HG03060 (cell line): ENCODE measurements around the gene HS6ST2.
"Not testable (repeated sequence)": the region's sequence is repeated elsewhere in the genome, so short reads cannot be mapped to it uniquely, and the experiment has no call there.

Source experiments
- ATAC-seq: cut with Tn5 transposase; IDR thresholded peaks from one replicate; pipeline ENCODE4 v1.9.1; 2021; ENCODE audit warnings: low read depth, moderate number of reproducible peaks; ENCODE audit not compliant: unreplicated experiment

Gene HS6ST2

DNA sequence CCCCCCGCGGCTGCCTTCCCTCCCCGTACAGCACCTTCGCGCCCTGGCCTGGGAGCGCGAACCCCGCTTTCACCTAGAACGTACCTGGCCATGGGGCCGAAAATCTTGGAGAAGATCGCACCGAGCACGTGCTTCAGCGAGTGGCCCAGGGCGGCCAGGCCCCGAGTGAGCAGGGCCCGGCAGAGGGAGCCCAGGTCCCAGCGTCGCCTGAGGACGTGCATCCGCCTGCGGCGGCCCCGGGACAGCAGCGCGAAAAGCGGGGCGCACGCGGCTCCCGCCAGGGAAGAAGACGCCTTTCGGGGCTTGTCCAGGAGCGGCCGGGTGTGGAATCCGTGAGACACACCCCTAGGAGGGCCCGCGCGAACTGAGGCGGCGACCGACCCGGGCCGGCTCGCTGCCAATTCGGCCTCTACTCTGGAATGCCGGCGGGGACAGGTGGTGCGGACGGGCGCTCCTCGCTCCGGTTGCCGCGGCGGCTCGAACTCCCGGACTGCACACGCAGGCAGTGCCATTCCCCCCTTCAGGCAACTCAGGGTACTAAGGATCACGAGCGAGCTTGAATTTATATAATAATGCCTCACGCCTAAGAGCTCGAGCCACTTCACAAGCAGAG, at the start of gene HS6ST2:
Gene HS6ST2, minus strand, starts transcription at position 539 of the 613 bp plus-strand sequence.
- ATAC-seq: no peak

DNA sequence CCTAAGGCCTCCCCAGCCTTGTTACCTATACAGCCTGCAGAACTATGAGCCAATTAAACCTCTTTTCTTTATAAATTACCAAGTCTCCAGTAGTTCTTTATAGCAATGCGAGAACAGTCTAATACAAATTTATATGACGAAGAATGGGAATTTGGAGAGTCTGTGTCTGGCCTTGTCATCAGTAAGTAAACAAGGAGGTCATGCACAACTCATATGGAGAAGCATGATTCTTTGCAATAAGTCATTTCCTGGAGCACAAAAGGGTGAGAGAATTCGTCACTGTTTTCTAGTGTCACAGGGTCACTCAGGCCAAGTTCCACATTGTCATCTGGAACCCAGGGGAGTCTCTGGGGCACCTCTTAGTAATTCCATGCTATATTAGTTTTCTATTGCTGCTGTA, 49.0 kb upstream of the HS6ST2 start:
- no peak for ATAC-seq

DNA sequence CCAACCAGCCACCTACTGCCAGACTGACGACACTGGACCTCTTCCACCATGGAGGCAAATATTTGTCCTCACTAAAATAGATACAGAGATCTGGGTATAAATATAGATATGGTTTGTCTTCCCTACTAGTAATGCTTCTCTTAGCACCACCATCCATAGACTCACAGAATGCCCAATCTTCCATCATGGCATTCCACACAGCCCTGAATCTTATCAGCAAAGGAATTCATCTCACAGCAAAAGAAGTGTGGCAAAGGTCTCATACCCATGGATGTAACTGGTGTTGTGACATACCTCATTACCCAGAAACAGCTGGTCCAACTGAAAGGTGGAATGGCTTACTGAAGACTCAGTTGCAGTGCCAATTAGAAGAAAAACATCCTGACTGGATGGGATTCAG, 47.2 kb upstream of the HS6ST2 start:
- no peak for ATAC-seq

DNA sequence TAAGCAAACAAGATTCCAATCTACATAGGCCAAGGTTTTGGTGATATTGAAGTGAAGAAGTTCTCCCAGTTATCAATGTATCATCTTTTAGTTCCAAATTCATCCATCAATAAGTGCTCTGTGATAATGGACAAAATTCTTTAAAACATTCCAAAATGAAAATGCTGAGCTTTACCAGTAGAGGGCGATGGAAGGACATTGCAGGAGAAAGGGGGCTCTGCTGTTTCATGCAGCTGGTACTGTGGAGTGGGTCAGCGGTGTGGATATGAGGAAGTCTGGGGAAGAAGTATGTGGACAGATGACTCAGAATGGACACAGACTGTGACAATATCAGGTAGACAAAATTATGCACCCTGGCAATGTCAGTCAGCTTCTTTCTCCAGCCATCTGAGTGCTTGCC, 46.6 kb upstream of the HS6ST2 start:
- ATAC-seq: no peak

DNA sequence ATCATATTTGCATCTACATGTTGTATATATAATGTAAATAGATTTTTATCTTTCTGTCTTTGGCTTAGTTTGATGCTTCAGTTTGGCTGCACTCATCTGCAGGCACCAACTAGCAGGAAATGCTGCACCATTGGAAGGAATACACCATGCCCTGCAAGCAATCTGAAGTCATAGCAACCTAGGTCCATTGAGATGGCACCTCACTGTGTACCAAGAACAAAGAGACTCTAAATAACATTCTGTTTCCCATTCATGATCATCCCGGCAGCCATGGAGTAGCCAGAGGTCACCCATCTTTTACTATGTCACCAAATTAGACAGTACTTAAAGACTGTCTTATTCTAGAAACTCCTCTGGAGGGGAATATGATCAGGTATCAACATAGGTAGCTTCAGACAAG, 40.8 kb upstream of the HS6ST2 start:
- no peak for ATAC-seq

DNA sequence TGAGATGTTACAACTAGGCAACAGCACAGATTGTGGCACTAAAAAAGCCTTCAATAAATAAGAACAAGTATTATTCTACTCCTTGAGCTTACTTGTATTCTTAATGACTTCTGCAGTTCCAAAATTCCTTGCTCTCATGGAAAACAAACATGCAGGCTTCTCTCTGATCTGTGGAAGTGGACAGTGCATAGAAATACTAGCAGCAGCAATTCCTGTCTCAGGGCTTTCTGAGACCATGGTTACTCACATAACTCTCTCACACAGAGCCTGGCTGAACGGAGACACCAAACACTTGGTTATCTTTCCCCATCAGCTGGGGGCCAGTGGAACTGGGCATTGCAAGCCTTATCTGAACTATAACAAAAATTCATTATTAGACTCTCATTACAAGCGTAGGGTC, 32.4 kb upstream of the HS6ST2 start:
- ATAC-seq: no peak

DNA sequence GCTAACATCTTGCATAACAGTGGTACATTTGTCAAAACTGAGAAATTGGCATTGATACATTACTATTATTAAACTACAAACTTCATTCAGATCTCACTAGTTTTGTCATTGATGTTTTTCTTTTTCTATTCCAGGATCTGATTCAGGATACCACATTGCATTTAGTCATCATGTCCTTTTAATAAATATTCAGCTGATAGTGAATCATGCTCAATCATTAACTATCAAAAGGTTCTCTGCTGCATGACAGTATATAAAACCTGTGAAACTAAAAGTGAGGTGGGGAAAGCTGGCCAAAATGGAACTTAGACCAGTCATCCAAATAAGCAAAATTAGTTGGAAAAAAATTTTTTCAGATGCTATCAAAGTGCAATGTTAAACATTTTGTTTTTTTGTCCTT, 28.1 kb upstream of the HS6ST2 start:
- ATAC-seq: no peak

DNA sequence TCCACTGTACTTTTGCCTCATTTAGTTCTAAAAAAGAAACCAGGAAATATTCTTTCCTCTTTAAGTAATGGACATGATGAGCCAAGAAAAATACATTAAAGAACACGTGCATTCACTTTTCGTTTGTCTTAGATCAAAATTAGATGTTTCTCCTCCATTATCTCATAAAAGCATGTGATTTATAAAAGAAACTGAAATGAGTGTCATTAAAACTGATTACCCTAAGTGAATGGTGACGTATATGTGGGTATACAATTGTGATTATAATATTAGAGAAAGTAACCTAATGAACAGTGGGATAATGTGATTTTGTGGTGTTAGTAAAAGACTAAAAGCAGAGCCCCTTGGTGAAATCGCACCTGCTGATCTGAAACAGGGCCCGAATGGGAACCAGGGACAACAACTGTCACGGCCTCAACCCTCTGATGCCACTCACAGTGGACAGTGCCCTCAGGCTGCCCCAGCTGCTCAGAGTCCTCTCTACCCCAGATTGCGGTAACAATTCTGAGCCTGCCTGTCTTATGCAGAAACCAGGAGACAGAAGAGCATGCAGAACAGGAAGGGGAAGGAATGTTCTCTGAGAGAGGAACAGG, 25.7 kb upstream of the HS6ST2 start:
- no peak for ATAC-seq

DNA sequence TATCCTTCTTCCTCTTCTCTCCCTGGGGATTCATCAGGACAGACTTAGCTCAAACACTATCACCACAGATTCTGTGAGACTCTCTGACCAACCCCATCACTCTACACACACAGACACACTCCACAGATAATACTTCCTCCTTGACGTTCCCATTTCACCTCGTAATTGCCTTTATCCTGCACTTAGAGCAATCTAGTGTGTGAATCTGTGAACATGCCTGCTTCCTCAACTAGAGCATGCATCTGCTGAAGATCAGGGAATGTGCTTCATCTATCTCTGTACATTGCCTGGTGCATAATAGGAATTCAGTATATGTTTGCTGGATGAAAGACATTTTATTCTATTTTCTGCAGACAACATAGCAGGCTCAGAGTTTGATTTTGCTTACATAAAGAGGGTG, 25.1 kb upstream of the HS6ST2 start:
- no peak for ATAC-seq

DNA sequence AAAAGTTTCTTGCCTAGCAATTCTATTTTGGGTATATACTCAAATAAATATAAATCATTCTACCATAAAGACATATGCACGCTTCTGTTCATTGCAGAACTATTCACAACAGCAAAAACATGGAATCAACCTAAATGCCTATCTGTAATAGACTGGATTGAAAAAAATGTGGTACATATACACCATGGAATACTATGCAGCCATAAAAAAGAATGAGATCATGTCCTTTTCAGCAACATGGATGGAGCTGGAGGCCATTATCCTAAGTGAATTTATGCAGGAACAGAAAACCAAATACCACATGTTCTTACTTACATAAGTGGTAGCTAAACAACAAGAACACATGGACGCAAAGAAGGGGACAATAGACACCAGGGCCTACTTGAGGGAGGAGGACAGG, 21.6 kb upstream of the HS6ST2 start:
- ATAC-seq: not testable (repeated sequence)

DNA sequence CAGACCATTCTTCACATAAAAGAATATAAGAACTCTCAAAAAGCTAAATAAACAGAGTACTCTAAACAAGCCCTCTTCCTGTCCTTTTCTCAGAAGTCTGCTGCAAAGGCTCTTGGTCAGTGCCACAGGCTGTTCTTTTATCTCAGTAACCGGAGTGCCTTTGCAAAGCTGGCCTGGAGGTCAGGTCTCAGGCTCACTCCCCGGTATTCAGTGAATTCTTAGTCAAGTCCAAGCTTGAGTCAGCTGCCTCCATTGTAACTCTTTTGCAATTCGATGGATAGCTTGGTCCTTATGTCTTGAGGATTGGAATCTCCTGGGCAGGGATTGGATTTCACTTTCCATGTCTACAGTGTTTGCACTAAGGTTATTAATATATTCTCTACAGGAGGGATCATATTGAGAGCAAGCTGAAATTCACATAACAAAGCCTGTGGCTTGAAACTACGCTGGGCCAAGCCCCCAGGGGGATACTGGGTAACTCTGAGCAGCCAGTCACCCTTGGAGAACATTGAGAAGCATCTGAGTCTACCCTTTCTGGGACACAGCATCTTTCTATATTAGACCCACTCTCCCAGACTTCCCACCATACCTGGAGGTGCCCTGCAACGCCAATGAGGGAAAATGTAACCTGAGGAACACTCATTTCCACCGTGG, 10.0 kb upstream of the HS6ST2 start:
- no peak for ATAC-seq

DNA sequence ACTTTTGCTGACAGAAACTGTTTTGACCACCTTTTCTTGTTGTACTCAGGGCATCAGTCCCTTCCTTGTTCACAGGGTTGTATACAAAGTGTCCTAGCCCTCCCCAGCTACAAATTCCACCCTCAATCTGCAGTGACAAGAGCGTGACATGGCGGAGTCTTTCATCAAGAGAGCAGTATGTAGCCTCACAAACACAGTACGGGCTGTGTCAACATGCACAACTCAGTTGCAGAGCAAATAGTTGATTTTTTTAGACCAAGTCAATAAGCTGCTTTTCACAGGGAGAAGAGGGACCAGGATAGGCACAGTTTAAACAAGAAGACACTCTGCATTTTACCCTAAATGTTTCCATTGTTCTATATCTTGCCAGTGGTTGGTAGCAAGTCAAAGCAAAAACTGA, 8.6 kb upstream of the HS6ST2 start:
- no peak for ATAC-seq

DNA sequence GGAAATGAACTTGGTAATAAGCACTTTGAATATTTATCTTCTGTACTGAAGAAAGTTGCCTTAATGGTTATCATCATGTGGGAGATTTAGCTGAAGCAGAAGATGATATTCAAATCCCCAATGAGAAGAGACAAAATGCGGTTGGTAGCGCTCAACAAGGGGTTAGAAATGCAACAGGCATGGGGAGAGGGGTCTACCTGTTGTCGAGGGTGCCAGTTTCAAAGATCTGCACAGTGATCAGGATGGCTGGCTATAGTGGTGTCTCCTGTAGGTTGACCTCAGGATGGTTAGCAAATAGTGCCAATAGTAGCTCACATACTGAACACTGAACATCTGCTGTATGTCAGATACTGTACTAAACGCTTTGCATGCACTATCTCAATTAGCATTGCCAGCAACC, 7.0 kb upstream of the HS6ST2 start:
- ATAC-seq: no peak

DNA sequence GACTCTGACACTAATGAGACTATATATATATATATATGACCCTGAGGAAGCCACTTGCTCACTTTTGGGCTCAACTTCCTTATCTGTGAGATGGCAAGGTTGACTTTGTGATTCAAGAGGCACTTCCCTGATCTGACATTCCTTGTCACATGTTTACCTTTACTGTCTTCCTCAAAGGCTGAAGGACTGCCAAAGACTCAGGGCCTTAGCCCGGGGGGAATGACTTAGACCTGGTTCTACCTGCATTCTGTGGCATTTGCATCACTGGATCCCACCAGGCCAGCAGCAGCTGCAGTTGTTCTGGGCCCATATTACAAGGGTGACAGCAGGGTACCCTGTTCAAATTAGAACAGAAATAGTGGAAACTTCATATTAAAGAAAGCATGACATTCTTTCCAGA, 3.1 kb upstream of the HS6ST2 start:
- no peak for ATAC-seq

DNA sequence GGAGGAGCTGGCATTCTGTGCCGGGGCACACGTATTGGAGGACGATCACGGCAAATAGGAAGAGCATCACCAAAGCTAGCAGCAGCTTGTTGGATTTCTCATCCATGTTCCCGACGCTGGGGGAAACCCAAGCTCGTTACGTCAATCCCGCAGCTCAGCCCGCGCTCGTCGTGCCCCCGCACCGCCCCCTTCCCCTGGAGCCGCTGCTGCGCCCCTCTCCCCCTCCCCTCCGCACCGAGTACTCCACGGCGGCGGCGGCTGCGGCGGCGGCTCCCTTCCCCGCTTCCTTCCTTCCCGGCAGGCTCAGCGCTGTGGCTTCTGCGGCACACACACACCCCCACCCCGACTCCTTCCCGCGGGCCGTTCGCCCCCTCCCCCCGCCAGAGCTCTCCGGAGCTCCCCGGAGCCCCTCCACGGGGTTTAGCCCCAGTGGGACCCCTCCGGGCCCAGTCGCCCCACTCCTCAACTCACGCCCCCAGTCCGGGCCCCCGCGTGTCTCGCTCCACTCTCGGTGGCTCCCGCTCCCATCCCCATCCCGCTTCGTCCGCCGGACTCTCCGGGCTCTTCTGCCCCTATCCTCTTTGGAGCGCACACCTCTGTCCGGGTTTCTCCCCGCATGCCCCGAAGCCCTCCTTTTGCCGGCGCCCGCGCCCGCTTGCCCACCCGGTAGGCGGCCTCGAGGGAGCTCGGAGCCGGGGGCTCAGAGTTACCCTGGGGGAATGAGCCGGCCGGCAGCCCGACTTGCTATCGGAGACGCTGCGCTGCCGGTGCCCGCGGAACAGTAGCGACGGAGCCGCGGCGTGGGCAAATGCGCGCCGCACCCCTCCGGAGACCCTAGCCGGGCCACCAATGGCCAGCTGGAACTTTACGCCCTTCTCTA, 978 bp downstream of the HS6ST2 start:
- no peak for ATAC-seq

DNA sequence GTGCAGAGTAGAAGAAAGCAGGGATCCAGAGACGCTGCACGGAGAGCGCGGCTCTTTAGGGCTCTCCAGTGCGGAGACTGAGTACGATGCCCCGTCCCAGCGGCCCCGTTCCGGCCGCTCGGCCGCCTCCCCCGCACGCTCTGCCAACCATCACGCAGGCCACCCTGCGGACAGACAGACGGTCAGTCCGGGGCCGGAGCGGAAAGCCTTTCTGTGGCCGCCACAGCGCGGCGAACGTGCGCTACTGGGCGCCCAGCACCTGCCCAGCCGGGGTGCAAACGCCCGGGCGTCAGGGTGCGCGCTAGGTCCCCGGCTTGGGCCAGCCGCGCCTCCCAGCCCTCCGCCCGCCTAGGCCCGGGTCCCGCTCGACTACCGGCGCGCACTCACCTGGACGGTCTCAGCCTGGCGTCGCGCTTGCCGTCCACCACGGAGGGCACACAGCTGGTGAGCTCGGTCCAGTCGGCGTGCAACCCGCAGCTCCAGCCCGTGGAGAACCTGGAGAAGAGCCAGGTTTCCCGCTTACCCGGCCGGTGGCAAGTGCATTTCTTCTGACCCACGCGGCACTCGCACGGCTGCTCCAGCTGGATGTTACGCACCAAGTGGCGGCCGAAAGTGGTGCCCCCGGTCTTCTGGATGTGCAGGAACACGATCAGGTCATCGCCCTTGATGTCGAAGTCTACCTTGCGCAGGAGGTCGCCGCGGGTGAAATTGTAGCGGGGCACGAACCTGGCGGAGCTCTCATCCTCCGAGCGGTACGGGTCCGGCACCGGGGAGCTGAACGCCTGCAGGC, 1.8 kb downstream of the HS6ST2 start:
- ATAC-seq: no peak

DNA sequence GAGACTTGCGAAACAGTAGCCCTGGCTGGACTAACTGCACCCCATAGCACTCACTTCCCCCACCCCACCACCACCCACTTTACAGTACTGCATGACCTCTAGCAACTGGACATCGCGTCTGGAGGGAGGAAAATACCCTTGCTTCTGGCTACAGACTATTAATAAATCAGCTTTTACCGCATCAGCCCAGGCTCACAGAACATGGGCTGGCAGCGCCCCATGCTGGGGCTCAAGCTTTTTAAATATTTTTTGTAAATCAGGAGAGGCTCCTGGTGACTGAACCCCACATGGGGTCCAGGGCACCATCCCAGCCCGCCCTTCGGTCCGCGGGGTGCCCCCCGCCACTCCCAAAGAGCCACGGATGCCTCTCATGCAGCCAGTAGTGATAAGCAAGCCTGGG, 2.7 kb downstream of the HS6ST2 start:
- ATAC-seq: no peak

DNA sequence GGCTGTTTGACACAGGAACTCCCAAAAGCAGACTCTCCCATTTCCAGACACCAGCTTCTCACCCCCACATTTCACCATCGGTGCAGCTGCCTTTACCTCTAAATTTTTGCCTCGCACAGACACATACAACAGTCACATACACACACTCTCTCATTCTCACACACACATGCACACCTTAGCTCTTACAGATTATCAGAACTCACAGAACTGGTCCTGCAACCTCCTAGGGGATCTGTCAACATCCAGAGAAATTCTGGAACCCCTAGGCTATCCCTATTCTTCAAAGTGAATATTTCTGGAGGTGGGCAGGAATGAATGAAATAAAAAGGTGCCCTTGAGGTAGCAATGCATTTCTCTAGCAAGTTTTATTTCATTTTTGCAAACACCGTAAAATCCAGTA, 4.1 kb downstream of the HS6ST2 start:
- ATAC-seq: no peak

DNA sequence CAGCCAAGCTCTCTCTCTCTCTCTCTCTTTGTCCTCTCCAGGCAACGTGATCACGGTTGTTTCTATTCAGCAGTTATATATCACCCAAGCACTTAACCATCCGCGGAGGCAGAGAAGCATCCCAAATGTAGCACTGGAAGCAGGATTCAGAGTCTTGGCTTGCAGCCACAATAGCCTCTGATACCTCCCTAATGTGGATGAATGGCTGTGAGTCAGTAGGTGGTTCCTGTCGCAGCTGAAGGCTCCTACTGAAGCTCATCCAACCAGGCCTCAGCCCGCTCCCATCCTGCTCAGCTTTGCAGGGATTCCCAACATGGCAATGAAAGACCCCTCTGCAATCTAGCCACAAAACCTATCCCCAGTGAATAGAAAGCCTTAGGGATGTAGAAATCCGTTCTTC, 5.1 kb downstream of the HS6ST2 start:
- ATAC-seq: no peak

DNA sequence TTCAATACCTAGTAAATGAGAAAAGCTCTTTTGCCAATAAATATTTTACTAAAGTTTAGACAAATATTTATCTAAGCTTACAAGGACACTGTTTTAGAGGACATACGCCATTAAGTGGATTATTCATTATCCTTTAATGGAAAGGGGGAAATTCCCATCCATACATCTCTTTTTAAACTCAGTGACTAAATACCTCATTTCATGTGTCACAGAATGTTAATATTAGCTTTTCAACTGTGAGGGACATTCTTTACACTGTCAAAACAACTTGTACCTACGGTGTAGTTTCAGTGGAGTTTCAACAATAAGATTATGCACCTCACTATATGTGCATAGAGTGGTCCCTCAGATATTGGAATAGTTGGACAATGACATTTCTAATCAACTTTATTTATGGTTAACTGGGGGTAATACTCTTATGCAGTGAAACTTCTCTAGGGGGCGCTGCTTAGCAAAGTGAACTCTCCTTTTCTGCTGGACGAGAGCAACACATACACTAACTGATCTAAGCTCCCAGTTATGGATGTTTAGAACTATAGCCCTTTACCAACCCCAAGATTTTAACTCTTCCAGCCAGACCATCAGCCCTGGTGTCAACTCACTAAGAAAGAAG, 9.7 kb downstream of the HS6ST2 start:
- no peak for ATAC-seq
